HCT116 (cell line): ENCODE measurements around the gene MCL1. TPM values are rescaled to one million over a fixed set of nuclear protein-coding genes. Genes with fewer than 3 reads are reported as not detected.
A peak's percentile ranks its signal among the peaks of the same experiment; 100 is the strongest.

Experiments
- ATAC-seq: fragments of 200-7000 bp; cut with Tn5 transposase; 2 replicates; pipeline ENCODE4 v1.9.1; 2020; ENCODE audit warnings: mild to moderate bottlenecking, moderate library complexity
- BruUV-seq: library from RNA; stranded (reverse); fragments of 400-500 nt; replicated peaks from 2 replicates; lab custom pipeline; 2021; lab: Mats Ljungman, UMichigan
- CTCF ChIA-PET: fragments of 300-600 bp; sonication (Branson Sonifier 250); formaldehyde crosslinking; loops from one replicate; lab custom pipeline; 2021; ENCODE audit warnings: antibody characterized with exemption; lab: Charles Lee
- POLR2A ChIA-PET: fragments of 300-600, 350-600 bp; sonication (Branson Sonifier 250); formaldehyde crosslinking; loops from one replicate; lab custom pipeline; 2021; ENCODE audit warnings: antibody characterized with exemption; lab: Charles Lee
- RAD21 ChIA-PET, 2 experiments: fragments of 300-600 bp; sonication (Branson Sonifier 250); formaldehyde crosslinking; loops; one replicate each; lab custom pipeline; 2023; ENCODE audit warnings: low total read pairs in 2 of 2; ENCODE audit not compliant: uncharacterized antibody in 2 of 2, unreplicated experiment in 2 of 2, low non-redundant PET in 1 of 2; lab: Charles Lee
- DNase-seq: peaks from one replicate; pipeline ENCODE4 v3.0.0-alpha.2; 2010; ENCODE audit warnings: low read depth, low spot score
- H2AFZ ChIP-seq: fragments of 200-600 bp; shearing (Covaris generic), sonication (generic); 2 replicates; pipeline ENCODE4 v1.6.1; 2017; ENCODE audit warnings: low read depth, mixed run types, mixed read lengths, antibody characterized with exemption, low read length; ENCODE audit not compliant: poor library complexity, severe bottlenecking
- H3K27ac ChIP-seq: 2 replicates; pipeline ENCODE4 v1.5.1; 2012; ENCODE audit warnings: low read depth, low read length
- H3K27me3 ChIP-seq: fragments of 200-600 bp; sonication (generic); 2 replicates; pipeline ENCODE4 v1.6.1; 2016; ENCODE audit warnings: mixed run types, low read length, mixed read lengths; ENCODE audit not compliant: insufficient read depth
- H3K36me3 ChIP-seq, 2 experiments: fragments of 200-500 bp in 1 of 2; fragments of 200-600 bp in 1 of 2; sonication (Bioruptor generic) in 1 of 2; sonication (generic) in 1 of 2; 2 replicates each; pipeline versions ENCODE4 v1.5.1 to v1.6.1; 2014 to 2016; ENCODE audit warnings: low read length in 2 of 2, inconsistent platforms in 1 of 2, mixed read lengths in 1 of 2, mixed run types in 1 of 2; ENCODE audit not compliant: insufficient read depth in 2 of 2, control insufficient read depth in 1 of 2
- H3K4me1 ChIP-seq, 2 experiments: fragments of 200-600 bp in 1 of 2; sonication (generic) in 1 of 2; 2 replicates each; pipeline versions ENCODE4 v1.5.1 to v1.6.1; 2012 to 2017; ENCODE audit warnings: low read length in 2 of 2, inconsistent platforms in 1 of 2, mild to moderate bottlenecking in 1 of 2, mixed read lengths in 1 of 2, mixed run types in 1 of 2, moderate library complexity in 1 of 2; ENCODE audit not compliant: insufficient read depth in 2 of 2, control insufficient read depth in 1 of 2
- H3K4me2 ChIP-seq: fragments of 200-600 bp; sonication (generic); 2 replicates; pipeline ENCODE4 v1.6.1; 2017; ENCODE audit warnings: mixed run types, low read length, mixed read lengths
- H3K4me3 ChIP-seq, 2 experiments: fragments of 200-600 bp in 1 of 2; sonication (generic) in 1 of 2; replicated peaks in 1 of 2; 2 replicates each; pipeline ENCODE4 v1.5.1; 2011 to 2016; ENCODE audit warnings: low read length in 2 of 2, control low read depth in 1 of 2, low read depth in 1 of 2, mild to moderate bottlenecking in 1 of 2, mixed read lengths in 1 of 2, mixed run types in 1 of 2
- H3K79me2 ChIP-seq: fragments of 200-600 bp; sonication (generic); 2 replicates; pipeline ENCODE4 v1.6.1; 2017; ENCODE audit warnings: mild to moderate bottlenecking, mixed run types, low read length, moderate library complexity, mixed read lengths; ENCODE audit not compliant: insufficient read depth
- H3K9ac ChIP-seq: fragments of 200-600 bp; sonication (generic); 2 replicates; pipeline ENCODE4 v1.6.1; 2016; ENCODE audit warnings: low read length, mixed read lengths
- H3K9me2 ChIP-seq: fragments of 200-600 bp; sonication (generic), shearing (Covaris generic); 2 replicates; pipeline ENCODE4 v1.6.1; 2017; ENCODE audit warnings: mixed run types, mild to moderate bottlenecking, moderate library complexity; ENCODE audit not compliant: insufficient read depth
- H3K9me3 ChIP-seq, 2 experiments: fragments of 200-500 bp in 1 of 2; fragments of 200-600 bp in 1 of 2; sonication (Bioruptor generic) in 1 of 2; sonication (generic) in 1 of 2; 2 replicates each; pipeline ENCODE4 v1.6.1; 2014 to 2017; ENCODE audit warnings: low read length in 2 of 2, mixed read lengths in 2 of 2, inconsistent platforms in 1 of 2, low read depth in 1 of 2, mild to moderate bottlenecking in 1 of 2, mixed run types in 1 of 2, moderate library complexity in 1 of 2; ENCODE audit not compliant: control insufficient read depth in 1 of 2, insufficient read depth in 1 of 2
- H4K20me1 ChIP-seq: fragments of 200-600 bp; sonication (generic), shearing (Covaris generic); 2 replicates; pipeline ENCODE4 v1.6.1; 2017; ENCODE audit warnings: mixed run types, mild to moderate bottlenecking, moderate library complexity; ENCODE audit not compliant: insufficient read depth
- ATF3 ChIP-seq: IDR thresholded peaks from 2 replicates; pipeline ENCODE4 v1.6.1; 2012
- CBX3 ChIP-seq: IDR thresholded peaks from 2 replicates; pipeline ENCODE4 v1.6.1; 2012; ENCODE audit warnings: low read depth
- CTCF ChIP-seq, 3 experiments: fragments of 200-600 bp in 1 of 3; sonication (generic) in 1 of 3; IDR thresholded peaks in 2 of 3; conservative IDR thresholded peaks in 1 of 3; 2 replicates each; pipeline ENCODE4 v1.5.1; 2012 to 2017; ENCODE audit warnings: low read depth in 2 of 3, low read length in 2 of 3, antibody characterized with exemption in 1 of 3, borderline replicate concordance in 1 of 3, control low read depth in 1 of 3, mild to moderate bottlenecking in 1 of 3, mixed read lengths in 1 of 3, mixed run types in 1 of 3, moderate library complexity in 1 of 3; ENCODE audit not compliant: insufficient read depth in 1 of 3
- EGR1 ChIP-seq: IDR thresholded peaks from 2 replicates; pipeline ENCODE4 v1.6.1; 2012; ENCODE audit warnings: low read depth
- ELF1 ChIP-seq: IDR thresholded peaks from 2 replicates; pipeline ENCODE4 v1.6.1; 2012; ENCODE audit warnings: low read depth, borderline replicate concordance
- EZH2 ChIP-seq: fragments of 200-600 bp; sonication (generic); IDR thresholded peaks from 2 replicates; pipeline ENCODE4 v1.6.1; 2017; ENCODE audit warnings: antibody characterized with exemption, mixed run types
- FOSL1 ChIP-seq: IDR thresholded peaks from 2 replicates; pipeline ENCODE4 v1.6.1; 2012; ENCODE audit warnings: low read depth
- JUND ChIP-seq: IDR thresholded peaks from 2 replicates; pipeline ENCODE4 v1.6.1; 2012
- MAX ChIP-seq: IDR thresholded peaks from 2 replicates; pipeline ENCODE4 v1.6.1; 2012
- POLR2A ChIP-seq: IDR thresholded peaks from 2 replicates; pipeline ENCODE4 v1.7.0; 2011; ENCODE audit warnings: borderline replicate concordance; ENCODE audit not compliant: insufficient read depth, insufficient read length; ENCODE audit errors: extremely low read depth
- SIN3A ChIP-seq: IDR thresholded peaks from 2 replicates; pipeline ENCODE4 v1.6.1; 2012; ENCODE audit warnings: low read depth
- ZBTB33 ChIP-seq: IDR thresholded peaks from 2 replicates; pipeline ENCODE4 v1.6.1; 2011; ENCODE audit warnings: mild to moderate bottlenecking, low read length, moderate library complexity; ENCODE audit not compliant: insufficient replicate concordance; ENCODE audit errors: extremely low read depth
- ZFX ChIP-seq: fragments of 450-650 bp; IDR thresholded peaks from 2 replicates; pipeline ENCODE4 v1.6.1; 2017
- intact Hi-C: fragments of 100-400 bp; cut with micrococcal nuclease; formaldehyde crosslinking; loops from 2 replicates; pipeline ENCODE4 v1.10.0; 2022
- total RNA-seq: library from RNA; stranded (reverse); gene quantifications from one replicate; pipeline ENCODE4 v1.2.1, GENCODE V29; 2021; ENCODE audit not compliant: unreplicated experiment

MCL1 gene
- total RNA-seq, 1 experiment from 2014 or later, result 146 TPM

GRCh38 chr1:150563340-150564038 lies 15.9 kb downstream of the MCL1 start:
- Histone ChIP-seq H3K27me3 (no peaks in the 10 kb centered on the region), H2AFZ (no peak overlapping the region), H3K4me3 (no peak overlapping the region)
- no peak for DNase-seq
- no TSS peak for BruUV-seq
- TF ChIP-seq ZFX, result no peak
- no peak for TF ChIP-seq JUND
- no peak for TF ChIP-seq EZH2
- TF ChIP-seq EGR1, result no peak
- TF ChIP-seq FOSL1, result no peak
- no peak for TF ChIP-seq ZBTB33
- no peak for TF ChIP-seq CTCF (IDR thresholded peaks at IDR 0.05 in 2 of 3, conservative IDR thresholded peaks at IDR 0.05 in 1 of 3; ENCODE audit: borderline replicate concordance in 1 of 3, insufficient read depth in 1 of 3, low read depth in 2 of 3, low read length in 2 of 3)
- TF ChIP-seq ATF3, result no peak
- TF ChIP-seq CBX3, result no peak
- TF ChIP-seq MAX, result no peak
- TF ChIP-seq SIN3A, result no peak
- TF ChIP-seq ELF1, result no peak
- TF ChIP-seq POLR2A, result no peak
- TF ChIP-seq, all 23 proteins: peak for 0
- Histone ChIP-seq H3K9me3 (no peaks in the 10 kb centered on the region), H3K36me3 (no peaks in the 10 kb centered on the region), H3K9me2 (no peaks in the 10 kb centered on the region), H3K4me2 (peak overlapping the region; percentile 99), H3K9ac (peak overlapping the region; percentile 5; the same call in 1 of the 2 replicates), H4K20me1 (no peaks in the 10 kb centered on the region), H3K4me1 (peaks cover 53 to 68% of the 10 kb centered on the region in 2 experiments), H3K79me2 (peaks cover 26% of the 10 kb centered on the region), H3K27ac (peak overlapping the region; percentile 95)
- RAD21 ChIA-PET, result no interaction called here
- no peak for ATAC-seq
- intact Hi-C loops, result loop anchor here (5.0 to 10.0 kb wide), 3 partner anchors 131 to 444 kb away; partner anchors contain the start of genes GOLPH3L, MINDY1 and PRUNE1
- POLR2A ChIA-PET, result interaction anchor here (1.1 to 6.6 kb wide), 6 partner anchors 8 to 66 kb away, joined by 3 to 41 read pairs (median 4); partner anchors contain the start of genes ENSA and MCL1
- CTCF ChIA-PET, result interaction anchor here (1.3 to 3.4 kb wide), 3 partner anchors 57 to 433 kb away, joined by 3 to 15 read pairs (median 5); no protein-coding TSS in a partner anchor
